ENCODE results near the gene IFIT1.

GRCh38 chr10:89374713-89375141 lies 17.7 kb upstream of the IFIT1 start:
- TF ChIP-seq CTCF (IDR thresholded peaks at IDR 0.05) (no peak), POLR2A (IDR thresholded peaks at IDR 0.05) (no peak)
